Neural cell (in vitro differentiated cells): ENCODE data around the gene GLUL. TPM values are rescaled to one million over a fixed set of nuclear protein-coding genes. Genes with fewer than 3 reads are reported as not detected.

ENCODE experiments used
- H2AFZ ChIP-seq: fragments of 200-600, 300-800 bp; sonication (generic), shearing (Covaris generic); 2 replicates; pipeline ENCODE4 v1.6.0; 2014; ENCODE audit warnings: low read depth, mild to moderate bottlenecking, antibody characterized with exemption, low read length, moderate library complexity
- H3F3A ChIP-seq: fragments of 200-600 bp; shearing (Covaris generic); 2 replicates; pipeline ENCODE4 v1.6.1; 2016; ENCODE audit warnings: mild to moderate bottlenecking, moderate library complexity, mixed read lengths, antibody characterized with exemption, low read length; ENCODE audit not compliant: insufficient read depth, poor library complexity, severe bottlenecking
- H3K27ac ChIP-seq: fragments of 200-600, 300-800 bp; sonication (generic), shearing (Covaris generic); 2 replicates; pipeline ENCODE4 v1.5.1; 2014; ENCODE audit warnings: mild to moderate bottlenecking, low read length, moderate library complexity
- H3K27me3 ChIP-seq: fragments of 300-800, 200-600 bp; sonication (generic), shearing (Covaris generic); 2 replicates; pipeline ENCODE4 v1.6.0; 2014; ENCODE audit warnings: mild to moderate bottlenecking, low read depth, low read length, moderate library complexity; ENCODE audit not compliant: insufficient read depth
- H3K36me3 ChIP-seq: fragments of 300-800, 200-600 bp; sonication (generic), shearing (Covaris generic); 2 replicates; pipeline ENCODE4 v1.5.1; 2014; ENCODE audit warnings: mild to moderate bottlenecking, antibody characterized with exemption, low read length, moderate library complexity; ENCODE audit not compliant: insufficient read depth
- H3K4me2 ChIP-seq: fragments of 300-800, 200-600 bp; sonication (generic), shearing (Covaris generic); 2 replicates; pipeline ENCODE4 v1.6.0; 2014; ENCODE audit warnings: mild to moderate bottlenecking, low read length
- H3K4me3 ChIP-seq: fragments of 300-800, 200-600 bp; sonication (generic), shearing (Covaris generic); 2 replicates; pipeline ENCODE4 v1.5.1; 2014; ENCODE audit warnings: mild to moderate bottlenecking, low read length, moderate library complexity
- H3K79me2 ChIP-seq: fragments of 200-600 bp; shearing (Covaris generic); replicated peaks from 2 replicates; pipeline ENCODE4 v1.6.0; 2014; ENCODE audit warnings: mild to moderate bottlenecking, low read length, moderate library complexity; ENCODE audit not compliant: insufficient read depth
- H3K9ac ChIP-seq: fragments of 300-800, 200-600 bp; sonication (generic), shearing (Covaris generic); 2 replicates; pipeline ENCODE4 v1.6.1; 2016; ENCODE audit warnings: mild to moderate bottlenecking, low read length, mixed read lengths
- H3K9me2 ChIP-seq: fragments of 200-600 bp; shearing (Covaris generic); 2 replicates; pipeline ENCODE4 v1.6.1; 2016; ENCODE audit warnings: mild to moderate bottlenecking, low read length, mixed read lengths; ENCODE audit not compliant: insufficient read depth
- H3K9me3 ChIP-seq: fragments of 200-600, 300-800 bp; sonication (generic), shearing (Covaris generic); 2 replicates; pipeline ENCODE4 v1.6.1; 2016; ENCODE audit warnings: mild to moderate bottlenecking, mixed run types, low read length, moderate library complexity, mixed read lengths
- H4K20me1 ChIP-seq: fragments of 200-600 bp; shearing (Covaris generic); 2 replicates; pipeline ENCODE4 v1.6.1; 2016; ENCODE audit warnings: mild to moderate bottlenecking, mixed run types; ENCODE audit not compliant: insufficient read depth
- CTCF ChIP-seq: fragments of 450-650 bp; IDR thresholded peaks from 2 replicates; pipeline ENCODE4 v1.5.1; 2014; ENCODE audit warnings: antibody characterized with exemption, mild to moderate bottlenecking, moderate library complexity; ENCODE audit not compliant: poor library complexity, severe bottlenecking
- EP300 ChIP-seq: fragments of 450-650 bp; conservative IDR thresholded peaks from 2 replicates; pipeline ENCODE4 v1.6.1; 2014; ENCODE audit warnings: antibody characterized with exemption, mild to moderate bottlenecking, moderate library complexity; ENCODE audit not compliant: poor library complexity, severe bottlenecking
- EZH2 ChIP-seq: fragments of 200-600, 300-800 bp; shearing (Covaris generic), sonication (generic); IDR thresholded peaks from 2 replicates; pipeline ENCODE4 v1.6.1; 2014; ENCODE audit warnings: antibody characterized with exemption, low read length, borderline replicate concordance, mild to moderate bottlenecking; ENCODE audit not compliant: insufficient read depth, poor library complexity, severe bottlenecking
- MXI1 ChIP-seq: fragments of 450-650 bp; conservative IDR thresholded peaks from 2 replicates; pipeline ENCODE4 v1.6.1; 2014; ENCODE audit warnings: antibody characterized with exemption, mild to moderate bottlenecking; ENCODE audit not compliant: poor library complexity, severe bottlenecking
- POLR2AphosphoS5 ChIP-seq: IDR thresholded peaks from 2 replicates; pipeline ENCODE4 v1.6.1; 2012
- RAD21 ChIP-seq: fragments of 450-650 bp; conservative IDR thresholded peaks from 2 replicates; pipeline ENCODE4 v1.6.1; 2014; ENCODE audit warnings: antibody characterized with exemption, mild to moderate bottlenecking, moderate library complexity
- REST ChIP-seq: IDR thresholded peaks from 2 replicates; pipeline ENCODE4 v1.6.1; 2012; ENCODE audit warnings: borderline replicate concordance
- SMC3 ChIP-seq: fragments of 450-650 bp; conservative IDR thresholded peaks from 2 replicates; pipeline ENCODE4 v1.6.1; 2014; ENCODE audit warnings: antibody characterized with exemption, mild to moderate bottlenecking, moderate library complexity; ENCODE audit not compliant: poor library complexity
- TAF1 ChIP-seq: IDR thresholded peaks from 2 replicates; pipeline ENCODE4 v1.6.1; 2012; ENCODE audit warnings: low read depth
- polyA plus RNA-seq: library from polyadenylated mRNA; depleted of rRNA; stranded (reverse); fragments of >200 nt; gene quantifications from 2 replicates; pipeline ENCODE4 v1.2.3, GENCODE V29; 2014

GLUL gene
- polyA plus RNA-seq, 1 donor from 2014 or later: 219 TPM

GRCh38 chr1:182376936-182377574 lies 14.5 kb downstream of the GLUL start:
- TF ChIP-seq RAD21 (no peak), TAF1 (no peak), REST (no peak), CTCF (no peak), EZH2 (no peak), SMC3 (no peak), POLR2AphosphoS5 (no peak), EP300 (no peak), MXI1 (no peak)
- no peak overlapping the region for H3K9ac ChIP-seq
- no peaks in the 10 kb centered on the region for H3K9me2 ChIP-seq
- no peak overlapping the region for H3K4me2 ChIP-seq
- no peaks in the 10 kb centered on the region for H3F3A ChIP-seq
- H4K20me1 ChIP-seq: no peaks in the 10 kb centered on the region
- H3K79me2 ChIP-seq: no peaks in the 10 kb centered on the region
- peaks cover 7% of the 10 kb centered on the region for H3K36me3 ChIP-seq
- H3K27me3 ChIP-seq: no peaks in the 10 kb centered on the region
- H2AFZ ChIP-seq: no peak overlapping the region
- no peak overlapping the region for H3K27ac ChIP-seq
- no peak overlapping the region for H3K4me3 ChIP-seq
- H3K9me3 ChIP-seq: no peaks in the 10 kb centered on the region

- H3K27ac ChIP-seq: no peak overlapping the region
- no peak overlapping the region for H3K9ac ChIP-seq
- H3K9me3 ChIP-seq: no peaks in the 10 kb centered on the region
- no peak overlapping the region for H2AFZ ChIP-seq
- H3K27me3 ChIP-seq: no peaks in the 10 kb centered on the region
- no peak overlapping the region for H3K4me3 ChIP-seq
- TF ChIP-seq EZH2: no peak
- TF ChIP-seq EP300: no peak
- no peak for TF ChIP-seq REST
- no peak for TF ChIP-seq SMC3
- no peak for TF ChIP-seq POLR2AphosphoS5
- no peak for TF ChIP-seq MXI1
- no peak for TF ChIP-seq TAF1
- no peaks in the 10 kb centered on the region for H3K36me3 ChIP-seq
- H3K9me2 ChIP-seq: no peaks in the 10 kb centered on the region
- H3K4me2 ChIP-seq: no peak overlapping the region
- H4K20me1 ChIP-seq: no peaks in the 10 kb centered on the region
- no peaks in the 10 kb centered on the region for H3F3A ChIP-seq
- H3K79me2 ChIP-seq: no peaks in the 10 kb centered on the region
Measured at GRCh38 chr1:182374101-182374834, 17.3 kb downstream of the GLUL start.
